Parathyroid adenoma (tissue), 2 donors: ENCODE results near the gene ULBP1.
"Not testable (repeated sequence)": the region's sequence is repeated elsewhere in the genome, so short reads cannot be mapped to it uniquely, and the experiment has no call there.

Experiments used
- H2AFZ ChIP-seq: fragments of 300-600 bp; sonication (generic); one replicate; pipeline ENCODE4 v1.7.0; 2017; ENCODE audit warnings: antibody characterized with exemption, mild to moderate bottlenecking
- H3K27ac ChIP-seq: fragments of 300-600 bp; sonication (generic); one replicate; pipeline ENCODE4 v1.7.0; 2017
- H3K27me3 ChIP-seq: fragments of 300-600 bp; sonication (generic); one replicate; pipeline ENCODE4 v1.7.0; 2017; ENCODE audit warnings: low read length; ENCODE audit not compliant: control insufficient read depth, insufficient read depth
- H3K36me3 ChIP-seq: fragments of 300-600 bp; sonication (generic); one replicate; pipeline ENCODE4 v1.7.0; 2017; ENCODE audit warnings: low read length; ENCODE audit not compliant: control insufficient read depth, insufficient read depth
- H3K4me1 ChIP-seq: fragments of 300-600 bp; sonication (generic); one replicate; pipeline ENCODE4 v1.7.0; 2017; ENCODE audit warnings: control low read depth
- H3K4me2 ChIP-seq: fragments of 300-600 bp; sonication (generic); one replicate; pipeline ENCODE4 v1.7.0; 2017; ENCODE audit warnings: low read length
- H3K4me3 ChIP-seq: fragments of 300-600 bp; sonication (generic); one replicate; pipeline ENCODE4 v1.7.0; 2017; ENCODE audit warnings: low read depth, low read length
- H3K79me2 ChIP-seq: fragments of 300-600 bp; sonication (generic); one replicate; pipeline ENCODE4 v1.7.0; 2017; ENCODE audit warnings: control low read depth
- H3K9ac ChIP-seq: fragments of 300-600 bp; sonication (generic); one replicate; pipeline ENCODE4 v1.7.0; 2017; ENCODE audit warnings: mild to moderate bottlenecking
- H3K9me3 ChIP-seq: fragments of 300-600 bp; sonication (generic); one replicate; pipeline ENCODE4 v1.7.0; 2017; ENCODE audit warnings: low read length; ENCODE audit not compliant: control insufficient read depth
- TF ChIP-seq, protein P1 (sequence below): fragments of 300-600 bp; sonication (generic); IDR thresholded peaks from one replicate; pipeline ENCODE4 v1.7.0; 2017; ENCODE audit warnings: antibody characterized with exemption, mild to moderate bottlenecking
- donor health status: primary hyperparathyroidism.

ULBP1 gene

DNA sequence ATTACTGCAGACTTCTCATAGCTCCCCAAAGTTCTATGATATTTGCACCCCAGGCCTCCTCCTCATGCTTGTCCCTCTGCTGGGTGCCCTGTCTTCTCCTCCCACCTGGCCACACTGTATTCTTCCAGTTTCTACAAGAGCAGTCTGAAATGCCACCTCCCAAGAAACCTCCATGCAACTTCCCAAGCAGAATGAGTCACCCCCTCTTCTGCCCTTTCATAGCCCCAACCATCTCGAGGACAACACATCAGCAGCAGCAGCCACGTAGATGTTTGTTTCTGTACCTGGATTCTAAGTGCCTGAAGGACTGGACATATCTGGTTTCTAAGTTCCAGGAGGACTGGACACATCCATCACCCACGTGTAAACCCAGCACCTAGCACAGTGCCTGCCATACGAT lies 28.5 kb upstream of the ULBP1 start:
- H3K27ac ChIP-seq = no peak overlapping the region
- no peak overlapping the region for H3K9ac ChIP-seq
- TF ChIP-seq, protein P1, sequence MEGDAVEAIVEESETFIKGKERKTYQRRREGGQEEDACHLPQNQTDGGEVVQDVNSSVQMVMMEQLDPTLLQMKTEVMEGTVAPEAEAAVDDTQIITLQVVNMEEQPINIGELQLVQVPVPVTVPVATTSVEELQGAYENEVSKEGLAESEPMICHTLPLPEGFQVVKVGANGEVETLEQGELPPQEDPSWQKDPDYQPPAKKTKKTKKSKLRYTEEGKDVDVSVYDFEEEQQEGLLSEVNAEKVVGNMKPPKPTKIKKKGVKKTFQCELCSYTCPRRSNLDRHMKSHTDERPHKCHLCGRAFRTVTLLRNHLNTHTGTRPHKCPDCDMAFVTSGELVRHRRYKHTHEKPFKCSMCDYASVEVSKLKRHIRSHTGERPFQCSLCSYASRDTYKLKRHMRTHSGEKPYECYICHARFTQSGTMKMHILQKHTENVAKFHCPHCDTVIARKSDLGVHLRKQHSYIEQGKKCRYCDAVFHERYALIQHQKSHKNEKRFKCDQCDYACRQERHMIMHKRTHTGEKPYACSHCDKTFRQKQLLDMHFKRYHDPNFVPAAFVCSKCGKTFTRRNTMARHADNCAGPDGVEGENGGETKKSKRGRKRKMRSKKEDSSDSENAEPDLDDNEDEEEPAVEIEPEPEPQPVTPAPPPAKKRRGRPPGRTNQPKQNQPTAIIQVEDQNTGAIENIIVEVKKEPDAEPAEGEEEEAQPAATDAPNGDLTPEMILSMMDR = no peak
- no peak overlapping the region for H3K4me2 ChIP-seq
- no peaks in the 10 kb centered on the region for H3K36me3 ChIP-seq
- H3K4me1 ChIP-seq = no peaks in the 10 kb centered on the region
- no peaks in the 10 kb centered on the region for H3K79me2 ChIP-seq
- H3K27me3 ChIP-seq = no peaks in the 10 kb centered on the region
- H3K9me3 ChIP-seq = no peaks in the 10 kb centered on the region
- no peak overlapping the region for H2AFZ ChIP-seq
- no peak overlapping the region for H3K4me3 ChIP-seq

DNA sequence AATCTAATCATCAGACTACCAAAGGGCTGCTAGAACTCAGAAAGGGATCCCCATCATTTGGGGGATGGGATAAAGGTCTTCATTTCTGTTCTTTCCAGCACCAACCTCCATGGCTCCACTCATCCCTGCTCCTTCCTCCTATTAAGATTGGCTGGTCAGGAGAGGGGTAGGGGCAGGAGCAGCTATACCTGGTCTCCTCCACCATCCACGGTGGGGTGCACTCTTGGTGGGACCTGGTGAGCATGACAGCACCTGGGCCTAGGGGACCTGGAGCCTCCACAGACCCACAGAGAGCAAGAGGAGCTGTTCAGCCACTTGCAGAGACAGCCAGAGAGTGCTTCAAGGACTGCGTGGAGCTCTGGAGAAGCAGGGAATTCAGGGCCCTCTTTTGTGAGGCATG lies 28.1 kb upstream of the ULBP1 start:
- Histone ChIP-seq H3K79me2 (no peaks in the 10 kb centered on the region), H3K4me3 (no peak overlapping the region), H3K9me3 (no peaks in the 10 kb centered on the region), H3K4me2 (no peak overlapping the region), H3K9ac (no peak overlapping the region), H3K36me3 (no peaks in the 10 kb centered on the region), H2AFZ (no peak overlapping the region), H3K27me3 (no peaks in the 10 kb centered on the region), H3K27ac (no peak overlapping the region), H3K4me1 (no peaks in the 10 kb centered on the region)
- TF ChIP-seq, protein P1 = no peak

DNA sequence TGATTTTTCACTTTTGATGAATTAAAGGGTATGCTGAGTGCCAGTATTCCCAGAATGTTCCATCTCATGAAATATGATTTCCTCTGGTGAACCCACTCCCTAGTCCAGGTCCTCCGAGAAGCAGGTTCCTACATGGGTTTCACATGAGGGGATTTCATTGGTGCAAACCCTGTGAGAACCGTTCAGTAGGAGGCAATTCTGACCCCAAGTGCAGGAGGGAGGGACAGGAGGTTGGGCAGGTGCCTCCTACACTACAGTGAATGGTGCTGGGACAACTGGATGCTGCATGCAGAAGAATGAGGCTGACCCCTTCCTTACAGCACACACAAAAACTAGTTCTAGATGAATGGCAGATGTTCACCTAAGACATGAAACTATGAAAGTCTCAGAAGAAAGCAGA lies 27.0 kb upstream of the ULBP1 start:
- Histone ChIP-seq H3K27me3 (no peaks in the 10 kb centered on the region), H3K9me3 (no peaks in the 10 kb centered on the region), H3K79me2 (no peaks in the 10 kb centered on the region), H3K36me3 (no peaks in the 10 kb centered on the region), H2AFZ (no peak overlapping the region), H3K27ac (no peak overlapping the region), H3K9ac (no peak overlapping the region), H3K4me2 (no peak overlapping the region), H3K4me3 (no peak overlapping the region), H3K4me1 (no peaks in the 10 kb centered on the region)
- TF ChIP-seq, protein P1 = no peak

DNA sequence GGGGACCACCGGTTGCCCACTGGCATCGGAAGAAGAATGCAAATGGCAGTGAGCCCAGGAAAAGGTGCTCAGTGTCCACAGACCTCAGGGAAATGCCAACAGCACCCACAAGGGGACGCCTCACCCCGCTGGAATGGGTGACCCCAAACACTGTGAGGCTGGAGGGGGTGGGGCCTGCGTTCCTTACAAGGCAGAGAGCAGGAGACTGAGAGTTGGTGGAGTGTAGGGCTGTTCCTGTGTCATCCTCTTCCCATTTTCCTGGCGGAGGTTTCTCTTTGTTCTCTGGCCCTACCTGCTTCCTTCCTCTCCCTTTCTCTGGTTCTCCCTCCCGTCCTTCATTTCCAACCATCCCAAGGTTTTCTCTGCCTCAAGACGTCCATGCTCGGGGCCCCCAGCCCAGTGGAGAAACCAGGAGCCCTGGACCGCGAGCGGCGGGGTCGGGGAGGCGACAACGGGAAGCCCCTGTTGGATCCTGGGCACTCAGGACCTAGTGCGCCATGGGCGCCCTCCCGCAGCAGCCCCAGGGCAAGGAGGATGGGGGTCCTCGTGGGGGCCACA lies 25.7 kb upstream of the ULBP1 start:
- H3K9me3 ChIP-seq, H3K4me1 ChIP-seq, H3K9ac ChIP-seq, H3K27me3 ChIP-seq, H3K36me3 ChIP-seq, H3K79me2 ChIP-seq, H3K27ac ChIP-seq: not testable (repeated sequence)
- Histone ChIP-seq H3K4me2 (peak overlapping the region; percentile 77), H2AFZ (peak overlapping the region; percentile 56), H3K4me3 (peak overlapping the region; percentile 34)

DNA sequence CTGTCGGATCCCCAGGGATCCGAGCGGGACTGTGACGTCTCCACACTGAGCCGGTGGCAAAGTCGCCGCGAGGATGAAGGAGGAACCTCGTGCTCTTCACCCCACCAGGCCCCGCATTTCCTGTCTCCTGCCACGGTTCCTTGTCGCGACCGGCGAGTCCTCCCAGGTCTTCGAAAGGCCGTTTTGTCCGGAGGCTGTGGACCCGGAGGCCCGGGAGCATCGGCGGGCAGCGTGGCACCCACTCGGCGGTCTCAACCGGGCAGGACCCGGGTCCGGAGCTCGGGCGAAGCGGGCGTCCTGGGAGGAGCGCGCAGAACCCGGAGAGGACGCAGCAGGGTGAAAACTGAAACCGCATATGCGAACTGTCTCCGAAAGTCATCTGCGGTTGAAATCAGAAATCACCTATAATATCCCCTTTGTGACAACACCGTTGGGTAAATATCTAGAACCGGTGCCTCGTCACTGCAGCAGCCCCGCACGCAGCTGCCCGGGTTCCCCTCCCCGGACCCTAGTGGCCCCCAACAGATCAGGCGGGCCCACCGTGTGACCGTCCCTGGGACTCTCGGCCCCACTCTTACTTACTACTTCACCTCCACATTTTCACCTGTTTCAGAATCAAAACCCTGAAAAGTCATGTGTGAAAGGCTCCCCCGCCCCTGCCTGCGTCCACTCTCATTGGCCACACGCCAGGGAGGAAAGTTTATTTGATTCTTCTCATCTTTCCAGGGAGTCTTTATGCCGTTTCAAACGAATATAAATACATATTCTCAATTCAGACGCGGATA lies 25.0 kb upstream of the ULBP1 start:
- no peak overlapping the region for H3K27ac ChIP-seq
- H3K4me3 ChIP-seq = peak overlapping the region; percentile 34
- no peaks in the 10 kb centered on the region for H3K36me3 ChIP-seq
- TF ChIP-seq, protein P1 = no peak
- no peaks in the 10 kb centered on the region for H3K27me3 ChIP-seq
- no peak overlapping the region for H3K9ac ChIP-seq
- no peaks in the 10 kb centered on the region for H3K9me3 ChIP-seq
- H3K4me2 ChIP-seq = peak overlapping the region; percentile 77
- H2AFZ ChIP-seq = peak overlapping the region; percentile 56
- H3K4me1 ChIP-seq = peaks cover 3% of the 10 kb centered on the region
- H3K79me2 ChIP-seq = no peaks in the 10 kb centered on the region
